Stimulated activated CD8-positive, alpha-beta memory T cell treated with anti-CD3 and anti-CD28 coated beads, Interleukin-15, amount 100 ng/mL, for 24 hours (primary cell): Measurements from ENCODE around the gene FLT1.

Experiments
- DNase-seq: peaks from one replicate; pipeline ENCODE4 v3.0.0-alpha.2; 2020; ENCODE audit warnings: low read depth

FLT1 gene

GRCh38 chr13:28424541-28424940 lies 70.4 kb downstream of the FLT1 start:
- DNase-seq = no peak

GRCh38 chr13:28423010-28423409 lies 71.9 kb downstream of the FLT1 start:
- DNase-seq = no peak

GRCh38 chr13:28421676-28422410 lies 73.1 kb downstream of the FLT1 start:
- DNase-seq = no peak

- DNase-seq = no peak
Measured at GRCh38 chr13:28420704-28421103, 74.2 kb downstream of the FLT1 start.

- DNase-seq = no peak
Measured at GRCh38 chr13:28415994-28416421, 78.9 kb downstream of the FLT1 start.

GRCh38 chr13:28413999-28414398 lies 80.9 kb downstream of the FLT1 start:
- DNase-seq = no peak

- no peak for DNase-seq
Measured at GRCh38 chr13:28412981-28413380, 81.9 kb downstream of the FLT1 start.

GRCh38 chr13:28411831-28412353 lies 83.0 kb downstream of the FLT1 start:
- no peak for DNase-seq

GRCh38 chr13:28410096-28410495 lies 84.8 kb downstream of the FLT1 start:
- no peak for DNase-seq

GRCh38 chr13:28409648-28410047 lies 85.3 kb downstream of the FLT1 start:
- no peak for DNase-seq

GRCh38 chr13:28408863-28409262 lies 86.1 kb downstream of the FLT1 start:
- no peak for DNase-seq

GRCh38 chr13:28408235-28408848 lies 86.6 kb downstream of the FLT1 start:
- DNase-seq = no peak

- no peak for DNase-seq
Measured at GRCh38 chr13:28406733-28407266, 88.1 kb downstream of the FLT1 start.

GRCh38 chr13:28402057-28402381 lies 92.9 kb downstream of the FLT1 start:
- DNase-seq = no peak

GRCh38 chr13:28401303-28402056 lies 93.4 kb downstream of the FLT1 start:
- no peak for DNase-seq

GRCh38 chr13:28396053-28396452 lies 98.9 kb downstream of the FLT1 start:
- DNase-seq = no peak

GRCh38 chr13:28394422-28394821 lies 100.5 kb downstream of the FLT1 start:
- DNase-seq = no peak

- DNase-seq = no peak
Measured at GRCh38 chr13:28392896-28393505, 101.9 kb downstream of the FLT1 start.

- no peak for DNase-seq
Measured at GRCh38 chr13:28392428-28392827, 102.5 kb downstream of the FLT1 start.

GRCh38 chr13:28387740-28388501 lies 107.0 kb downstream of the FLT1 start:
- no peak for DNase-seq

GRCh38 chr13:28385362-28385761 lies 109.6 kb downstream of the FLT1 start:
- DNase-seq = no peak

GRCh38 chr13:28384789-28385188 lies 110.1 kb downstream of the FLT1 start:
- DNase-seq = no peak
